ENCODE results near the gene ASPG.

ASPG gene

DNA sequence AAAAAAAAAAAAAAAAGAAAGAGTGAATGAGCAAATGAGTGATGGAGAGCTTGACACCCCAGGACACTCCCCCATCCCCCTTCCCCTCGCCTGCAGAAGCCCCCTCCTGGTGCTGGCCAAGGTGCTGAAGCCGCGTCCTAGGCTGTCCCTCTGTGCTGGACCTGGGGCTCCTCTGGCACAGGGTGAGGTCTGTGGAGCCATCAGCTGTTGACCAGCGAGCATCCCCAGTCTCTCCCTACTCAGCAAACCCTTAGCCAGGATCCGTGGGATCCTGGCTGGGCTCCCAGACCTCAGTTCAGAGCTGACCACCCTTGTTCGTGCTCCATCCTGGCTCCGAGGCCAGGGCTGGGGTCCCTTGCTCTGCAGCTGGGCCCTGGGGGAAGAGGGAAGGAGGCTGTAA is 47.5 kb downstream of the ASPG start:
- H3K27ac ChIP-seq (ENCODE audit: low read length) = no peak overlapping the region
- H2AFZ ChIP-seq (ENCODE audit: low read length) = no peak overlapping the region
- no peak overlapping the region for H3K4me2 ChIP-seq (ENCODE audit: low read depth, low read length)
- H3K9me3 ChIP-seq (replicated peaks; ENCODE audit: insufficient read depth, low read length) = no peaks in the 10 kb centered on the region
- H3K36me3 ChIP-seq (replicated peaks; ENCODE audit: insufficient read depth, low read length) = no peaks in the 10 kb centered on the region
- no peaks in the 10 kb centered on the region for H3K79me2 ChIP-seq (ENCODE audit: low read length)
- no peaks in the 10 kb centered on the region for H3K4me1 ChIP-seq (ENCODE audit: low read length)
- peaks cover 10% of the 10 kb centered on the region for H3K27me3 ChIP-seq (replicated peaks; ENCODE audit: insufficient read depth, low read length)
- H3F3A ChIP-seq (ENCODE audit: insufficient read depth, low read length) = no peaks in the 10 kb centered on the region
- no peak overlapping the region for H3K4me3 ChIP-seq (ENCODE audit: low read length)
- DNase-seq = no peak
- no peak for TF ChIP-seq EZH2 (optimal IDR thresholded peaks at IDR 0.05; ENCODE audit: low read depth, low read length)
- H4K20me1 ChIP-seq (ENCODE audit: insufficient read depth, low read length) = no peaks in the 10 kb centered on the region
- no peaks in the 10 kb centered on the region for H3K9me2 ChIP-seq (replicated peaks; ENCODE audit: insufficient read depth, low read length)
- no peak overlapping the region for H3K9ac ChIP-seq (ENCODE audit: low read length)

DNA sequence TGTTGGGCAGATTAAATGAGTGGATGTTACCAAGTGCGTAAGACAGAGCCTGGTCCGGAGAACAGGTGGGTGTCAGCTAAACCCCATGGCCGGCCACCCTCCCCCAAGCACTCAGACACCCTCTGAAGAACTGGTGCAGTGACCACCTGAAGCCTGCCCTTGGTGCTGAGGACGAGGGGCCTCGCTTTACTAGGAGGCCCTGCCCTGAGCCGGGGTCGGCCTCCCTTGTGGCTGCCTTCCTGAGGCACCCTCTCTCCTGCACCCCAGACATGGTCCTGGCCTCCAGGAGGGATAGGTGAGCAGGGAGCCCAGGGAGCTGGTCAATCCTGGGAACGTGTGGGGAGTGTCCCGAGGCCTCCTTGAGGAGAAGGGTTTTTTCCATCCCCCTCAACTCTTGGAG is 48.0 kb downstream of the ASPG start:
- Histone ChIP-seq H3K27me3 (replicated peaks; ENCODE audit: insufficient read depth, low read length) (peaks cover 10% of the 10 kb centered on the region), H2AFZ (ENCODE audit: low read length) (no peak overlapping the region), H3K4me3 (ENCODE audit: low read length) (no peak overlapping the region), H4K20me1 (ENCODE audit: insufficient read depth, low read length) (no peaks in the 10 kb centered on the region), H3K9me3 (replicated peaks; ENCODE audit: insufficient read depth, low read length) (no peaks in the 10 kb centered on the region), H3K79me2 (ENCODE audit: low read length) (no peaks in the 10 kb centered on the region), H3K9me2 (replicated peaks; ENCODE audit: insufficient read depth, low read length) (no peaks in the 10 kb centered on the region), H3F3A (ENCODE audit: insufficient read depth, low read length) (no peaks in the 10 kb centered on the region), H3K4me1 (ENCODE audit: low read length) (no peaks in the 10 kb centered on the region), H3K4me2 (ENCODE audit: low read depth, low read length) (no peak overlapping the region), H3K9ac (ENCODE audit: low read length) (no peak overlapping the region), H3K27ac (ENCODE audit: low read length) (no peak overlapping the region), H3K36me3 (replicated peaks; ENCODE audit: insufficient read depth, low read length) (no peaks in the 10 kb centered on the region)
- no peak for DNase-seq
- TF ChIP-seq, protein P1, sequence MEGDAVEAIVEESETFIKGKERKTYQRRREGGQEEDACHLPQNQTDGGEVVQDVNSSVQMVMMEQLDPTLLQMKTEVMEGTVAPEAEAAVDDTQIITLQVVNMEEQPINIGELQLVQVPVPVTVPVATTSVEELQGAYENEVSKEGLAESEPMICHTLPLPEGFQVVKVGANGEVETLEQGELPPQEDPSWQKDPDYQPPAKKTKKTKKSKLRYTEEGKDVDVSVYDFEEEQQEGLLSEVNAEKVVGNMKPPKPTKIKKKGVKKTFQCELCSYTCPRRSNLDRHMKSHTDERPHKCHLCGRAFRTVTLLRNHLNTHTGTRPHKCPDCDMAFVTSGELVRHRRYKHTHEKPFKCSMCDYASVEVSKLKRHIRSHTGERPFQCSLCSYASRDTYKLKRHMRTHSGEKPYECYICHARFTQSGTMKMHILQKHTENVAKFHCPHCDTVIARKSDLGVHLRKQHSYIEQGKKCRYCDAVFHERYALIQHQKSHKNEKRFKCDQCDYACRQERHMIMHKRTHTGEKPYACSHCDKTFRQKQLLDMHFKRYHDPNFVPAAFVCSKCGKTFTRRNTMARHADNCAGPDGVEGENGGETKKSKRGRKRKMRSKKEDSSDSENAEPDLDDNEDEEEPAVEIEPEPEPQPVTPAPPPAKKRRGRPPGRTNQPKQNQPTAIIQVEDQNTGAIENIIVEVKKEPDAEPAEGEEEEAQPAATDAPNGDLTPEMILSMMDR (IDR thresholded peaks at IDR 0.05; ENCODE audit: low read length) = no peak
- TF ChIP-seq EZH2 (optimal IDR thresholded peaks at IDR 0.05; ENCODE audit: low read depth, low read length) (no peak), EZH2phosphoT487 (IDR thresholded peaks at IDR 0.05; ENCODE audit: low read length) (no peak)

DNA sequence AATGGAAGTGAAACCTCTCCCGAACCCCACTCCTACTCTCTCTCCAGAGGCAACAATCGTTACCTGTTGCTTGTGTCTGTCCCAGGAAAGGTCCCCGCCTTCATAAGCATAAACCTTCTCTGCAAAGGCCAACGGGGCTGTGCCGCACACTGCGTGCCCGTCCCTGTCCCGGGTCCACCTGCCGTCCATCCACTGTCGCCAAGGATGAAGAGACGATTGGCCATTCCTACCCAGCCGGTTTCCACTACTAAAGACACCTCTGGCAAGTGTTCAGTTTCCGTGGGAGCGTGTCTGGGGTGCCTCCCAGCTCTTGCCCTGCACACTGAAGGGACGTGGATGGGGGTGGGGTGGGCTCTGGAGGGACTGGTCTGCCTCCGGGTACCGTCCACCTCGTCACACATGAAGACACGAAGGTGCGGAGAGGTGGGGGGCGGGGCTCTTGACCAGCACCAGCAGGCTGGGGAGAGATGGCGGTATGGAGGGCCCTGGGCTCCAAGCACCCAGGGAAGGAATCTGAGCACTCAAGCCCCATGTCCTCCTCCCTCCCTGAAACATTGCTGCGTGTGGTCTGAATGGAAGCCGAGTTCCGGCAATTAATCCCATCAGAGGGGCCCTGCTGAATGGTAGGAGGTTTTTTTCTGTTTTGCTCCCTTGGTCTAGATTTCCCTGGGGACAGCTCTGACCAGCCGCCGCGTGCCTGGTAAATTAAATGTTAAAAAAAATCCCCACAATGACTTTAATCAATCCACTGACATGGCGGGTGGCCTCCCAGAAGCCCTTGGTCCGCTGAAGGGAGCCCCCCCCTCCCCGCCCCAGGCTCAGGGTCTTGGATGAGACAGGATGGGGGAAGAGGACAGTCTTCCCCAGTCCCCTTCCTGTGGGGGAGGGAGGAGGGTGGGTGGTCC is 48.8 kb downstream of the ASPG start:
- DNase-seq = no peak

More for the DNA sequence above, 48.8 kb downstream of the ASPG start:
- Histone ChIP-seq H4K20me1 (ENCODE audit: insufficient read depth, low read length) (no peaks in the 10 kb centered on the region), H3K36me3 (replicated peaks; ENCODE audit: insufficient read depth, low read length) (no peaks in the 10 kb centered on the region), H2AFZ (ENCODE audit: low read length) (no peak overlapping the region), H3K9ac (ENCODE audit: low read length) (no peak overlapping the region), H3K4me1 (ENCODE audit: low read length) (no peaks in the 10 kb centered on the region), H3K27me3 (replicated peaks; ENCODE audit: insufficient read depth, low read length) (peaks cover 10% of the 10 kb centered on the region), H3K4me3 (ENCODE audit: low read length) (no peak overlapping the region), H3K9me3 (replicated peaks; ENCODE audit: insufficient read depth, low read length) (no peaks in the 10 kb centered on the region), H3F3A (ENCODE audit: insufficient read depth, low read length) (no peaks in the 10 kb centered on the region), H3K27ac (ENCODE audit: low read length) (no peak overlapping the region), H3K9me2 (replicated peaks; ENCODE audit: insufficient read depth, low read length) (no peaks in the 10 kb centered on the region), H3K79me2 (ENCODE audit: low read length) (no peaks in the 10 kb centered on the region), H3K4me2 (ENCODE audit: low read depth, low read length) (no peak overlapping the region)
- TF ChIP-seq EZH2phosphoT487 (IDR thresholded peaks at IDR 0.05; ENCODE audit: low read length) (no peak), EZH2 (optimal IDR thresholded peaks at IDR 0.05; ENCODE audit: low read depth, low read length) (no peak)
- TF ChIP-seq, protein P1 (IDR thresholded peaks at IDR 0.05; ENCODE audit: low read length) = no peak
